Lower leg skin (tissue), 3 donors: ENCODE results near the gene CSNK2B.

Experiments used
- POLR2A ChIP-seq, 2 donors: fragments of 450-650 bp; IDR thresholded peaks; one replicate each; pipeline ENCODE4 v1.6.1; 2016 to 2017; ENCODE audit warnings: antibody characterized with exemption in 2 of 2, mild to moderate bottlenecking in 1 of 2, moderate library complexity in 1 of 2
- TF ChIP-seq, protein P1 (sequence below), 3 donors: fragments of 450-650 bp; IDR thresholded peaks; one replicate each; pipeline ENCODE4 v1.5.1; 2016; ENCODE audit warnings: antibody characterized with exemption in 3 of 3, mild to moderate bottlenecking in 3 of 3, moderate library complexity in 2 of 3

- TF ChIP-seq, protein P1, sequence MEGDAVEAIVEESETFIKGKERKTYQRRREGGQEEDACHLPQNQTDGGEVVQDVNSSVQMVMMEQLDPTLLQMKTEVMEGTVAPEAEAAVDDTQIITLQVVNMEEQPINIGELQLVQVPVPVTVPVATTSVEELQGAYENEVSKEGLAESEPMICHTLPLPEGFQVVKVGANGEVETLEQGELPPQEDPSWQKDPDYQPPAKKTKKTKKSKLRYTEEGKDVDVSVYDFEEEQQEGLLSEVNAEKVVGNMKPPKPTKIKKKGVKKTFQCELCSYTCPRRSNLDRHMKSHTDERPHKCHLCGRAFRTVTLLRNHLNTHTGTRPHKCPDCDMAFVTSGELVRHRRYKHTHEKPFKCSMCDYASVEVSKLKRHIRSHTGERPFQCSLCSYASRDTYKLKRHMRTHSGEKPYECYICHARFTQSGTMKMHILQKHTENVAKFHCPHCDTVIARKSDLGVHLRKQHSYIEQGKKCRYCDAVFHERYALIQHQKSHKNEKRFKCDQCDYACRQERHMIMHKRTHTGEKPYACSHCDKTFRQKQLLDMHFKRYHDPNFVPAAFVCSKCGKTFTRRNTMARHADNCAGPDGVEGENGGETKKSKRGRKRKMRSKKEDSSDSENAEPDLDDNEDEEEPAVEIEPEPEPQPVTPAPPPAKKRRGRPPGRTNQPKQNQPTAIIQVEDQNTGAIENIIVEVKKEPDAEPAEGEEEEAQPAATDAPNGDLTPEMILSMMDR (IDR thresholded peaks at IDR 0.05): no peak
- TF ChIP-seq POLR2A (IDR thresholded peaks at IDR 0.05): no peak
These were observed 21.4 kb downstream of the CSNK2B start for GRCh38 chr6:31687321-31687720.
